ENCODE measurements around the gene TOM1L2.

DNA sequence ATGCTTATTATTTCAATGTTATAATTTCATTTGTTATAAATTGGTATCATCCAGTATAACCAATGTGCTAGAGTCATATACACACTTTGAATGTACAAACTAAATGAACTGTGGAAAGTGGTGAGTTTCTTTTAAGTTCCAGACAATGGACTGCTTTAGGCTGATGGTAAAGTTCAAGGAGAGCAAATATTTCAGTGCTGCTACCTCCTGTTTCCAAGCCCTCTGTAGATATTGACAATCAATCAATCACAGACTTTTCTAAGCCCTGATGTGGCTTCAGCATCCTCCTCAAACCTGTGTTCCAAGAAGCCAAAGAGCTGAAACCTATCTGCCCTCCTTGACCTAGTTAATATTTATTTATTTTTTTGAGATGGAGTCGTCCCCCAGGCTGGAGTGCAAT, 107.2 kb downstream of the TOM1L2 start:
- TF ChIP-seq, protein P1, sequence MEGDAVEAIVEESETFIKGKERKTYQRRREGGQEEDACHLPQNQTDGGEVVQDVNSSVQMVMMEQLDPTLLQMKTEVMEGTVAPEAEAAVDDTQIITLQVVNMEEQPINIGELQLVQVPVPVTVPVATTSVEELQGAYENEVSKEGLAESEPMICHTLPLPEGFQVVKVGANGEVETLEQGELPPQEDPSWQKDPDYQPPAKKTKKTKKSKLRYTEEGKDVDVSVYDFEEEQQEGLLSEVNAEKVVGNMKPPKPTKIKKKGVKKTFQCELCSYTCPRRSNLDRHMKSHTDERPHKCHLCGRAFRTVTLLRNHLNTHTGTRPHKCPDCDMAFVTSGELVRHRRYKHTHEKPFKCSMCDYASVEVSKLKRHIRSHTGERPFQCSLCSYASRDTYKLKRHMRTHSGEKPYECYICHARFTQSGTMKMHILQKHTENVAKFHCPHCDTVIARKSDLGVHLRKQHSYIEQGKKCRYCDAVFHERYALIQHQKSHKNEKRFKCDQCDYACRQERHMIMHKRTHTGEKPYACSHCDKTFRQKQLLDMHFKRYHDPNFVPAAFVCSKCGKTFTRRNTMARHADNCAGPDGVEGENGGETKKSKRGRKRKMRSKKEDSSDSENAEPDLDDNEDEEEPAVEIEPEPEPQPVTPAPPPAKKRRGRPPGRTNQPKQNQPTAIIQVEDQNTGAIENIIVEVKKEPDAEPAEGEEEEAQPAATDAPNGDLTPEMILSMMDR (IDR thresholded peaks at IDR 0.05 in 2 of 3, conservative IDR thresholded peaks at IDR 0.05 in 1 of 3; ENCODE audit: borderline replicate concordance in 1 of 3, insufficient read depth in 1 of 3, low read depth in 2 of 3, low read length in 2 of 3): no peak
- TF ChIP-seq MAX (IDR thresholded peaks at IDR 0.05) (no peak), POLR2A (IDR thresholded peaks at IDR 0.05; ENCODE audit: borderline replicate concordance, extremely low read depth, insufficient read depth, insufficient read length) (no peak), RAD21 (IDR thresholded peaks at IDR 0.05; ENCODE audit: low read depth) (no peak), REST (IDR thresholded peaks at IDR 0.05; ENCODE audit: low read depth) (no peak), POLR2AphosphoS5 (IDR thresholded peaks at IDR 0.05; ENCODE audit: low read depth, low read length) (no peak), TCF7L2 (IDR thresholded peaks at IDR 0.05; ENCODE audit: borderline replicate concordance, extremely low read depth, insufficient read depth, insufficient read length) (no peak), EZH2 (IDR thresholded peaks at IDR 0.05) (no peak)
